ENCODE data around the gene MACROD2.

Gene MACROD2

GRCh38 chr20:14721926-14722452 lies 726.7 kb downstream of the MACROD2 start:
- H3K9me3 ChIP-seq (ENCODE audit: control insufficient read depth, low read length): no peaks in the 10 kb centered on the region
- H3K9ac ChIP-seq: no peak overlapping the region
- H2AFZ ChIP-seq: peak overlapping the region; percentile 47
- no peaks in the 10 kb centered on the region for H3K79me2 ChIP-seq
- H3K27me3 ChIP-seq (ENCODE audit: control insufficient read depth, insufficient read depth, low read length): no peaks in the 10 kb centered on the region
- TF ChIP-seq, protein P1, sequence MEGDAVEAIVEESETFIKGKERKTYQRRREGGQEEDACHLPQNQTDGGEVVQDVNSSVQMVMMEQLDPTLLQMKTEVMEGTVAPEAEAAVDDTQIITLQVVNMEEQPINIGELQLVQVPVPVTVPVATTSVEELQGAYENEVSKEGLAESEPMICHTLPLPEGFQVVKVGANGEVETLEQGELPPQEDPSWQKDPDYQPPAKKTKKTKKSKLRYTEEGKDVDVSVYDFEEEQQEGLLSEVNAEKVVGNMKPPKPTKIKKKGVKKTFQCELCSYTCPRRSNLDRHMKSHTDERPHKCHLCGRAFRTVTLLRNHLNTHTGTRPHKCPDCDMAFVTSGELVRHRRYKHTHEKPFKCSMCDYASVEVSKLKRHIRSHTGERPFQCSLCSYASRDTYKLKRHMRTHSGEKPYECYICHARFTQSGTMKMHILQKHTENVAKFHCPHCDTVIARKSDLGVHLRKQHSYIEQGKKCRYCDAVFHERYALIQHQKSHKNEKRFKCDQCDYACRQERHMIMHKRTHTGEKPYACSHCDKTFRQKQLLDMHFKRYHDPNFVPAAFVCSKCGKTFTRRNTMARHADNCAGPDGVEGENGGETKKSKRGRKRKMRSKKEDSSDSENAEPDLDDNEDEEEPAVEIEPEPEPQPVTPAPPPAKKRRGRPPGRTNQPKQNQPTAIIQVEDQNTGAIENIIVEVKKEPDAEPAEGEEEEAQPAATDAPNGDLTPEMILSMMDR (IDR thresholded peaks at IDR 0.05): no peak
- peaks cover 13% of the 10 kb centered on the region for H3K4me1 ChIP-seq
- H3K27ac ChIP-seq: peak overlapping the region; percentile 1
- H3K4me2 ChIP-seq (ENCODE audit: low read length): no peak overlapping the region
- H3K4me3 ChIP-seq (ENCODE audit: low read depth, low read length): no peak overlapping the region
- no peaks in the 10 kb centered on the region for H3K36me3 ChIP-seq (ENCODE audit: control insufficient read depth, insufficient read depth, low read length)

- H3K4me1 ChIP-seq: peaks cover 17% of the 10 kb centered on the region
- no peak overlapping the region for H3K4me3 ChIP-seq (ENCODE audit: low read depth, low read length)
- TF ChIP-seq, protein P1 (IDR thresholded peaks at IDR 0.05): no peak
- H2AFZ ChIP-seq: no peak overlapping the region
- no peaks in the 10 kb centered on the region for H3K9me3 ChIP-seq (ENCODE audit: control insufficient read depth, low read length)
- no peaks in the 10 kb centered on the region for H3K36me3 ChIP-seq (ENCODE audit: control insufficient read depth, insufficient read depth, low read length)
- no peak overlapping the region for H3K4me2 ChIP-seq (ENCODE audit: low read length)
- H3K27ac ChIP-seq: no peak overlapping the region
- H3K9ac ChIP-seq: no peak overlapping the region
- no peaks in the 10 kb centered on the region for H3K79me2 ChIP-seq
- H3K27me3 ChIP-seq (ENCODE audit: control insufficient read depth, insufficient read depth, low read length): no peaks in the 10 kb centered on the region
Observed at GRCh38 chr20:14723614-14724013, 728.3 kb downstream of the MACROD2 start.

DNA sequence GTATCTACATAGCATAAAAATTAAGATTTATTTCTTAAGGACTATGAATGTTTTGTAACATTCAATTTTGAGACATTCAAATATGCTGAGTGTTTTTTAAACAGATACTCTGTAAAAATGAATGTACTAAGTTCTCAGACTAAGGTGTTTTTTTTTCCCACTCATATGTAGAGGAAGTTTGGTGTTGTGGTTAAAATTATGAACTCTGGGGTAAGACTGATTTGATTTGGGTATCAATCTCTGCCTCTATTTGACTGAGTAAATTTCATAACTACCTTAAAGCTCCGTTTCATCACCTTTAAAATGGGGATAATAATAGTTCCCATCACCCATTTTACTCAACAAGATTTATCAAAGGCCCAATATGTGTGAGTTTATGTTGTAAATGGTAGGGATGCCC lies 728.7 kb downstream of the MACROD2 start:
- Histone ChIP-seq H2AFZ (no peak overlapping the region), H3K9ac (no peak overlapping the region), H3K4me1 (peaks cover 17% of the 10 kb centered on the region), H3K36me3 (ENCODE audit: control insufficient read depth, insufficient read depth, low read length) (no peaks in the 10 kb centered on the region), H3K27me3 (ENCODE audit: control insufficient read depth, insufficient read depth, low read length) (no peaks in the 10 kb centered on the region), H3K9me3 (ENCODE audit: control insufficient read depth, low read length) (no peaks in the 10 kb centered on the region), H3K79me2 (no peaks in the 10 kb centered on the region), H3K4me2 (ENCODE audit: low read length) (no peak overlapping the region), H3K4me3 (ENCODE audit: low read depth, low read length) (no peak overlapping the region), H3K27ac (no peak overlapping the region)
- TF ChIP-seq, protein P1 (IDR thresholded peaks at IDR 0.05): no peak

- Histone ChIP-seq H3K9ac (no peak overlapping the region), H3K9me3 (ENCODE audit: control insufficient read depth, low read length) (no peaks in the 10 kb centered on the region), H3K36me3 (ENCODE audit: control insufficient read depth, insufficient read depth, low read length) (no peaks in the 10 kb centered on the region), H3K4me1 (peaks cover 17% of the 10 kb centered on the region), H3K79me2 (no peaks in the 10 kb centered on the region), H3K27ac (no peak overlapping the region), H3K27me3 (ENCODE audit: control insufficient read depth, insufficient read depth, low read length) (no peaks in the 10 kb centered on the region), H3K4me3 (ENCODE audit: low read depth, low read length) (no peak overlapping the region), H3K4me2 (ENCODE audit: low read length) (no peak overlapping the region), H2AFZ (no peak overlapping the region)
- TF ChIP-seq, protein P1 (IDR thresholded peaks at IDR 0.05): no peak
Observed at GRCh38 chr20:14724468-14724867, 729.2 kb downstream of the MACROD2 start.

DNA sequence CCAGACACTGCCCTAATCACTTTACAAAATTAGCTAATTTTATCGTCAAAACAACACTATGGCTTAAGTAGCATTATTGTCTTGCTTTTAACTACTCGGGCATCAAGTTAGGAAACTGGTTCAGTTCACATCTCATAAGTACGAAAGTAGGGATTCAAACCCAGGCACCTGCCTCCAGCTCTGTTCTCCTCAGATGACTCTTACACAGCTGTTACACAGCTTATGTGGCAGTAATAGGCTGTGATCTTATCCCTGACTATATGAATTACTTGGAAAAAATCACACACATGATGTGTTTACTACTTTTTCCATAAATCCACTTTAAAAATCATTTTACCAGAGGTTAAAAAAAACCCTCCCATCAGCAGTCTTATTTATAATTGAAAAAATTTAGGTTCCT lies 731.3 kb downstream of the MACROD2 start:
- Histone ChIP-seq H3K4me1 (peaks cover 17% of the 10 kb centered on the region), H3K9ac (no peak overlapping the region), H3K9me3 (ENCODE audit: control insufficient read depth, low read length) (no peaks in the 10 kb centered on the region), H3K36me3 (ENCODE audit: control insufficient read depth, insufficient read depth, low read length) (no peaks in the 10 kb centered on the region), H3K79me2 (no peaks in the 10 kb centered on the region), H3K4me2 (ENCODE audit: low read length) (no peak overlapping the region), H3K4me3 (ENCODE audit: low read depth, low read length) (no peak overlapping the region), H3K27ac (no peak overlapping the region), H3K27me3 (ENCODE audit: control insufficient read depth, insufficient read depth, low read length) (no peaks in the 10 kb centered on the region), H2AFZ (no peak overlapping the region)
- TF ChIP-seq, protein P1 (IDR thresholded peaks at IDR 0.05): no peak

Measured in parathyroid adenoma (tissue), 2 donors.